Measurements from ENCODE around the gene NEDD8.

NEDD8 gene

DNA sequence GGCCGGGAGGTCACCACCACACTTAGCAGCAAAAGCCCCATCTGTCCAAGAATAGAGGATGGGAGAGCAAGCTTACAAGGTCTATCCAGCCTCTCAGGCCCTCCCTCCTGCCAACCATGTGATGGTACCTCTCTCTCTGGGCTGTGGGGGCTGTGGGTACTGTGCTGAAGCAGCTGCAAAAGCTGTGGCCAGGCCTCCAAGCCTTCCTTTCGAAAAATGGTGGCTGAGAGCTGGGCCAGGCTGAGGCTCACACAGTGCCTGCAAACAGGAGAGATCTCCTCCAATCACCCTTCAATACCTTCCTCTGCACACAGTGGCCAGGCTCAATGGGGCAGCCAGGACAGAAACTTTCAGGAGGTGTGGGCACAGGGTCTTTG, 44.6 kb downstream of the NEDD8 start:
- peak overlapping the region; percentile 85 for H3K4me3 ChIP-seq (ENCODE audit: low read length)
- no peak for DNase-seq (ENCODE audit: low read depth, low spot score)

DNA sequence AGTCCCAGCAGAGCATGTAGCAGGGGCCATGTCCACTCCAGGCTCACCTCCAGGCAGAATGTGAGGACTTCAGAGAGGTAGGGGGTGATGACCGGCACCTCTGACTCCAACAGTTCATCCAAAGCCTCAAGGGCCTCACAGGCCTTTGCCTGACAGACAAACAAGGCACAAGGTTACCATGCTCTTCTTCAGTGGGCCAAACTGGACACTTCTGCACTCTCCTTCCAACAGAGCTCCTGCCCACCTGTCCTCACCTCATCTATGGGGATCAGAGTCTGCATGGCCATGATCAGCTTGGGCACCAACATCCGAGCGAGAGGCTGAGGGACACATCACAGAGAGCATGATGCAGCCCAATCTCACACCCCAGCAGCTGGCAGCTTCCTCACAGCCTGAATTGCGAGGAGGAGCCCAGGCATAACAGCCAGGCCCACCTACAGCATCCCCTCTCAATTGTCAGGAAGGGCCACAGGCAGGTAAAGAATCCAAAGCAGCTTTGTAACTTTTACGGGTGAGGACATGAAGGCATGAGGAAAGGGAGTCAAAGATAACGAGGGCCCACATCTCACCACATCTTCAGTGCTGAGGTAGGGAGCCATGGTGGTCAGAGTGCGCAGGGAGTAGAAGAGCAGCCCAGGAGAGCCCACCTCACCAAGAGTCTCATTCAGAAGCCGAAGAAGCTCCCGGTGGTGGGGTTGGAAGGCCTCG, 45.2 kb downstream of the NEDD8 start:
- H3K4me3 ChIP-seq (ENCODE audit: low read length), result no peak overlapping the region
- no peak for DNase-seq (ENCODE audit: low read depth, low spot score)

DNA sequence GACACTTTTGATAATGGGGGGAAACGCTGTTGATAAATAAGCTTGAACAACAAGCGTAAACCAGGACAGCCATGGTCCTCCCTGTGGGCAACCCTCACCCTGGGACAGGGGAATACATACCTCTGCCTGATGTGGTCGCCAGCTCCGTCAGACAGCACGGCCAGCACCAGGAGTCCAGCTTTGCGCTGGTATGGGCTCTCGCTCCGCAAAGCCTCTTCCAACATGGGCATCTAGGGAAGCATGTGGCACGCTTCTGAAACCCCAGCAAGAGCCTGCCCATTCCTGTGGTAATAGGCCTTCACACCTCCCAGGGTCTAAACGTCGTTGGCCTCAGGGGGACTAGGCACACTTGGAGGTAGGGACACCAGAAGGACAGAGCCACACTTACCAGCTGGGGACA, 46.4 kb downstream of the NEDD8 start:
- no peak for DNase-seq (ENCODE audit: low read depth, low spot score)

DNA sequence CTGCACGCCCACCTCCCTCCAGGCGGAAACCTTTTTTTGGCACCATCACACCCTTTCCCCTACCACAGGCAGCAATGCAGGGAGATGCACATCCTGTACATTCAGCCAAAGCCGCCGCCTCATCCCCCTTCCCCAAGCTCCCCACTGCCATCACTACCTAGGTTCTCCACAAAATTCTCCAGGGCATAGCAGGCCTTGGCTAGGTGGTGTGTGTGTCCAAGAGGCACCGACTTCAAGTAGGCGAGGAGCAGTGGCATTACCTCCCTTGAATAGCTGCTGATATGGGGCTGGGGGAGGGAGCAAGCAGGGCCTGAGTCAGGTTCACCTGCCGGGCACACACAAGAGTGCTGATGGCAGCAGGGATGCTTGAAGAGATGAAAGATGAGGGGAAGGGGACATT, 47.1 kb downstream of the NEDD8 start:
- no peak overlapping the region for H3K4me3 ChIP-seq (ENCODE audit: low read length)
- no peak for DNase-seq (ENCODE audit: low read depth, low spot score)

More for the DNA sequence above, 46.4 kb downstream of the NEDD8 start:
- no peak overlapping the region for H3K4me3 ChIP-seq (ENCODE audit: low read length)

DNA sequence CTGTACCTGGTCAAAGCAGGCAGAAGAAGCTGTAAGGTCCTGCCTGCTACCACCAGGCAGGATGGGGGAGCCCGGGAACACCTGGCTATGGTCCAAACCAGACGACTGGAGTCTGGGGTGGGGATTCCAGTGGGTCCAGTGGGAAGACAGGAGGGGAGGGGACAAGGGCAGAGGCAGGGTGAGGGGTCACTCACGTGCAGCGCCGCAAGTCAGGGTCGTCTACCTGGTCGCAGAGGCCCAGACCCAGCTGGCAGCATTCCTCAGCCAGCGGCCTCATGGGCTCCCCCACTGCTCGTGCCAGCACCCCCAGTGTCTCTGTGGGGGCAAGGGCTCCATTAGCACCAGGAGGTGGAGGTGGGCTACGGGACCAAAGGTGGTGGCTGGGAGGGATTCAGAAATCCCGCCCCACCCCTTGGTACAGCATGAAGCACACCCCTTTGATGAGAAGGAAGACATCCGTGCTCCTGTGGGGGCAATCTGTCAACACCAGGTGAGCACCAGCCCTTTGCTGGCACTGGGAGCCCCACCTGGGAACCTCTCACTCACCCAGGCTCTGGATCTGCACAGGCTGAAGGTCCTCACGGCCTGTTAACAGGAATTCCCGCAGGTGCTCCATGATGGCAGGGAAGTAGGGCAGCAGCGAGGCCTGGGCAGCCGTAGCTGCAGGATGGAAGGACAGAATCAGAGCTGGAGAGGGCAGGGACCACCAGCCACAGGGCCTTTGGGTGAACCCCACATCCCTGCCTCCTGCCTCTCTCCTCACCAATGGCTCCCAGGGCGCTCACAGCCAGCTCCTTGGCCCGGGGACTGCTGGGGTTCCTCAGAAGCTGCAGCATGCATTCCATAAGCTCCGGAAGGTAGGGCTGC, 47.8 kb downstream of the NEDD8 start:
- no peak overlapping the region for H3K4me3 ChIP-seq (ENCODE audit: low read length)
- DNase-seq (ENCODE audit: low read depth, low spot score), result no peak

DNA sequence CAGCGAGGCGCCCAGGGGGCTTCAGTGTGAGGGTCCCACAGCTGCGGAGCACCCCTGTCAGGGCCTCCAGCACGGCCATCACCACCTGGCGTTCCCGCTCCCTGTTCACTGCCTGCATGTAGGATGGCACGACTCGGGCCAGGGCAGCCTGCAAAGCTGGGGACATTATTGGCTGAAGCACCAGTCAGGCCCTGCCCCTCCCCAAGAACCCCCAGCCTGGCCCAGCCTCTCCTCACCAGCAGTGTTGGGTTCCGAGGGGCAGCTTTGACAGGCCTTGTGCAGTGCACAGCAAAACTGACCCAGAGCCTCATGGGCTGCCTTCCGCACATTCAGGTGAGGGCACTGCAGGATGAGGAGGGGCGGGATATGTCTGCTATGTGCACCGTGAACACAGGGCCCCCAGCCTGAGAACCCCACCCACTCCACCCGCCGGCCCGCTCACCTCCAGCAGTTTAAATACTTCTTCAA, 49.1 kb downstream of the NEDD8 start:
- H3K4me3 ChIP-seq (ENCODE audit: low read length), result no peak overlapping the region
- DNase-seq (ENCODE audit: low read depth, low spot score), result no peak

DNA sequence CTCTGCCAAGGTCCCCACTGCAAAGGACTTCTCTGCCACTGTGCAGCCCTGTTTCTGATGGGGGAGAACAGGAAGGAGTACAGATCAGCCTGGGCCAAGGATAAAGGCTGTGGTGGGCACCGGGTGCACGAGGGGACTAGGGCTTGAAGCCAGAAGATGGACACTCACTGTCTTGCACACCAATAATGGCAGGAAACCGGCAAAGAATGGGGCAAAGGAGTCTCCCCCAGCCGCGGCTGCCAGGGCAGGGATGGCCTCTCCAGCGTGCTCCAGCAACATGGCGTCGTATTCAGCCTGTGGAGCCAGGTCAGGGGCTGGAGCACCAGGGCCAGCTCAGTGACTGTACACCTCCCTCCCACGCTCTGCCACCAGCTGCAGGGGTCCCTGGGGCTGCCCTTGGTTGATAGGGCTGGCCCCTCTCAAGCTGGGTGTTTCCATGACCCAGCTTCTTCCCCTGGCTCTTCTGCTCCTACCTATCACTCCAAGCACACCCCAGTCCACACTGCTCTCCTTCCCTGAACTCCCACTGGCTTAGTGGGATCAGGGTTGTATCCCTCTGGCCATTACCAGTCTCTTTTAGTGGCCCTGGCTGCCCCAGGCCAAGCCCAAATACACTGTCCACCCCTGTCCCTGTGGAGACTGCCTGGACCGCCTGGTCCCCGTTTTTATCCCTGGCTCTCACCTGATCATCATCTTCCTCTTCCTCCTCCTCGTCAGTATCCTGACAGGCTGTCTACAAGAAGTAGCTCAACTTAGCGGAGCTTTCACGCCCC, 49.9 kb downstream of the NEDD8 start:
- H3K4me3 ChIP-seq (ENCODE audit: low read length), result no peak overlapping the region
- DNase-seq (ENCODE audit: low read depth, low spot score), result no peak

DNA sequence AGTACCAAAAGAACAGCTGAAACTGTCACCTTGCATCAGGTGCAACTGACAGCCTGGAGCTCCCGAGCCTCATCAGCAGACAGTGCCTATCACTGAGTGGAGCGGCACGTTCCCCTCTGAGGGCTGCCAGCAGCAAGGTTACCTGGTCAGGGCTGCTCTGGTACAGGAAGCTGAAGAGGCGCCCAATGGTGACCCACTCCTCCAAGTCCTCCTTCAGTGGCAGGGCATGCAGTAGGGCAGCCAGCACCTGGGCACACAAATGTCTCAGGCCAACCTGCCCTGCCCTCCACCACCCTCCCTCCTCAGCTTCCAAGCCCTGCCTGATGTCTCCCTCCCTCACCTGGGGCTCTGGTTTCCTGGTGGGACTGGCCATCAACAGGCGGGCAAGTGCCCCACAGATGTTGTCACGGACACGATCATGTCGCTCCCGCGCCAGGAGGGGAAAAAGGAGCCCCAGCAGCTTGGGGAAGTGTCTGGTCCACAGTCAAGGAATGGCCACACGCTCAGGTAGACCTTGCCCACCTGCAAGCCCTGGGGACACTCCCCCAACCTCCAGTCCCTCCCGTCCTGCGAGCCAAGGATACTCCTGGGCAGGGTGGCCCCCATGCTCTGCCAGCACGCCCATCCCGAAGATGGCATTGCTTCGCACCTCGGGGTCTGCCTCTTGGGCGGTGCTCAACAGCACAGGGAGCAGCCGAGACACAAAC, 50.6 kb downstream of the NEDD8 start:
- DNase-seq (ENCODE audit: low read depth, low spot score), result no peak
- H3K4me3 ChIP-seq (ENCODE audit: low read length), result no peak overlapping the region

DNA sequence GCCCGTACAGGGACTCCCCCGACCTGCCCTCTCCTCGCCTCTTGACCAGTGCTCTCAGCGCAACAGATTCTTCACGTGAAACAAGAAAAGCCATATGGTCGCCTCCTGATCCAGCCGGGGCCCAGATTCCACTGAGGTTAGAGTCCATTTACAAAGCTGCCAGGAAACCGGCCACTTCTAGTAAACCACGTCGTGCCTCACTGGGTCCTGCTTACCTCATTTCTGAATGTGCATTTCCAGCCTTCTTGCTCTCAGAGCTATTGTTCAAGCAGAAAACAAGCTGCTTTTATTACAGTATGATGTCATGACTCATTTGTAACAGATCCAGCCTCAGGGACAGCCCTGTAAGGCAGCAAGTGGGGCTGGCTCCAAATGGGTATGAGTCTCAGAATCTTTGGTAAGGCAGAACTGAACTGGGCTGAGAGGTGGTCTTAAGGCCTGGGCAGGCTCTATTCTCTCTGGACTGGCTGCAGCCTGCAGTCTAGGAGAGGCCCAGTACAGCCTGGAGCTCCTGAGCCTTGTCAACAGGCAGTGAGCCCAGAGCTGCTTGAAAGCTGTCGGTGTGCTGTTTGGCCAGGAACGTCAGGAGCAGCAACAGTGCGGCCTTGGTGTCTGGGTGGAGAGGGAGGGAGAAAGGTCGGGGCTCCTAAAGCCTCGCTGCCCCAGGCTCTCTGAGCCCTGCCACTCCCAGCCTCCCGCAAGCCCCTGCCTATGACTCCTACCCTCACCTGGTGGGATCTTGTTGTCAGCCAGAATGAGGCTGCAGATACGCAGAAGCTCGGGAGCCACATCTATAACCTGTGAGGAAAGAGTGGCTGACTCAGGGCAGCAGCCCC, 52.0 kb downstream of the NEDD8 start:
- no peak for DNase-seq (ENCODE audit: low read depth, low spot score)

DNA sequence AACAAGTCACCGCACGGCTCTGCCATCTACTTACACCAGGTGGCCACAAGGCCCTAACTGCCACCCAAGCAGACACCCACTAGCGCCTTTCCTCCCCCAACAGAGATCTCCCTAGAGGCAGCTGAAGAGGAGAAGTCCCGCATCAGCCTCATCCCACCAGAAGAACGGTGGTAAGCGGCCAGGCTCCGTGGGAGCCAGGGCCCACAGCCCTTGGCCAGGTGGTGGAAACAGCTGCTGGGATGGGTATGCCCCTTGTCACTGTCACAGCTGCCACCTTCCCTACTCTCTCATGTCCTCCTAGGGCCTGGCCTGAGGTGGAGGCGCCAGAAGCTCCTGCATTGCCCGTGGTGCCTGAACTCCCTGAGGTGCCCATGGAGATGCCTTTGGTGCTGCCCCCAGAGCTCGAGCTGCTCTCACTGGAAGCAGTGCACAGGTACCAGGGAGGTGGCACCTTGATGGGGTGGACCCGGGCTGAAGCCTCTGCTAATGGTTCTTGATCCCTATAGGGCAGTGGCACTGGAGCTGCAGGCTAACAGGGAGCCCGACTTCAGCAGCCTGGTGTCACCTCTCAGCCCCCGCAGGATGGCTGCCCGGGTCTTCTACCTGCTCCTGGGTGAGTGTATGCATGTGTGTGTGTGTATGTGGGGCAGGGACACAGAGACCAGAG, 52.7 kb downstream of the NEDD8 start:
- DNase-seq (ENCODE audit: low read depth, low spot score), result no peak
- no peak overlapping the region for H3K4me3 ChIP-seq (ENCODE audit: low read length)

More for the DNA sequence above, 52.0 kb downstream of the NEDD8 start:
- no peak overlapping the region for H3K4me3 ChIP-seq (ENCODE audit: low read length)

DNA sequence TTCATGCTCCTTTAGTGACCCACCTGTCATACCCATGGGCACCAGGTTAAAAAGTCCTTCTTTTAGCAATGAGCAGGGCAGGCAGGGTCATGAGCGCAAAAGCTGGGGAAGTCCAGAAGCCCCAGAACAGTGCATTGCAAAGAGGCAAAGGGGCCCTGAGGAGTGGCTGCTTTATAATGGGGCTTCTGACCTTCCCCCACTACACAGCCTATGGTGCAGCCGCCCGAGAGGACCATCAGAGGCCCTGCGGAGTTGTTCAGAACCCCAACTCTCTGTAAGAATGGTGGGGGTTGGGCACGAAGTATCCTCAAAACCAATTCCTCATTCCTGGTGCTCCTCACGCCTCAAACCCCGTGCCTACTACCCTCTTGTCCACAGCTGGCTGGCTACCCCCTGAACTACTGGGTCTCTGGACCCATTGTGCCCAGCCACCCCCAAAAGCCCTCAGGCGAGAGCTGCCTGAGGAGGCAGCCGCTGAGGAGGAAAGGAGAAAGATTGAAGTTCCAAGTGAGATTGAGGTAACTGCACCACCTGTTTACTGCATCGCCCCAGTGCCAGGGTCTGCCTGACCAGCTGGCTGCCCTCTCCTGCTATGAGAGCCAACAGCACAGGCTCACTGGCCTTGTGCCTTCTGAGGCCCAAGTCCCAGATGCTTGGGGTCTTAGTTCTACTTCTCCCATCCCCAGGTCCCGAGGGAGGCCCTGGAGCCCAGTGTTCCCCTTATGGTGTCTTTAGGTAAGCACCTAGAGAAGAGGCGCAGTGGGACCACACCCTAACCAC, 53.6 kb downstream of the NEDD8 start:
- DNase-seq (ENCODE audit: low read depth, low spot score), result no peak
- no peak overlapping the region for H3K4me3 ChIP-seq (ENCODE audit: low read length)

DNA sequence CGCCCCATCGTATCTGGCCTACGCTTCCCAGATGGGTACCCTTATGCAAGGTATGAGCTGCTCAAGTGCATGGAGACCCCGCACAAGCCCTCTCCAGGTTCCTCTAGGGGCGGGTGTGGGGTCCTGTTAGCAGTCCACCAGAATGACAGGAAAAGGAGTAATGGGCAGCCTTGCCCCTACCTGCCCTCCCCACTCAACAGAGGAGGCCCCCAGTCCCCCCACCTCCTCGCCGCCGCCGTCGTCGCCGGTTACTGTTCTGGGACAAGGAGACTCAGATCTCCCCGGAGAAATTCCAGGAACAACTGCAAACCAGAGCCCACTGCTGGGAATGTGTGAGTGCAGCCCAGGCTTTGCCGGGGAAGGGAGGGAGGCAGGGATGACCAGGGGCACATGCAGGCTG, 54.3 kb downstream of the NEDD8 start:
- no peak overlapping the region for H3K4me3 ChIP-seq (ENCODE audit: low read length)
- no peak for DNase-seq (ENCODE audit: low read depth, low spot score)

DNA sequence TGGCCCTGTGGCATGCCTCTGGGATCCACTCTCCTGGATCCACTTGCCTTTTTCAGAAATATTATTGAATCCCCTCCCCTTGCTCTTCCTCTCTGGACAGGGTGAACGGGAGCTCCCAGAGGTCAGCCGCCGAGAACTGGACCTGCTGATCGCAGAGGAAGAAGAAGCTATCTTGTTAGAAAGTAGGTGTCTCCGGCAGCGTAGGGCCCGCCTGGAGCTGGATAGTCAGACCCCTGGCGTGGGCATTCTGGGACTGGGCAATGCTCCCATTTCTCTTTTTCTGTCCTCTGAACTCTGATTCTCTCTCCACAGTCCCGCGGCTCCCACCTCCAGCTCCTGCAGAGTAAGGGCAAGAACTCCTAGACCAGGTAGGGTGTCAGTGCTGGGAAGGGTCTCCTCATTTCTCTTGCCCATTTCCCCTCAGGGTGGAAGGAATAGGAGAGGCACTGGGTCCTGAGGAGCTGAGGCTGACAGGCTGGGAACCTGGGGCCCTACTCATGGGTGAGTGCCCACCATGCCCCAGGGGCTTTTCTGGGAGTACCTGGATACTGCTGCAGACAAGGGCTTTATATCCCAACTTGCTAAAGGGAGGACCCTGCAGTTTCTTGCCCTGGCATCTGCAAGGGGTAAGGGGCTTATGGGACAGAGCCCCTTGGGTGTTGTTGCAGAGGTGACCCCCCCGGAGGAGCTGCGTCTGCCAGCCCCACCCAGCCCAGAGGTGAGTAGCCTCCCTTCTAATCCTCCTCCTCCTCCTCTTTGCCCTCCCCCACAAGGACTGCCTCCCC, 54.9 kb downstream of the NEDD8 start:
- no peak for DNase-seq (ENCODE audit: low read depth, low spot score)
- H3K4me3 ChIP-seq (ENCODE audit: low read length), result no peak overlapping the region

DNA sequence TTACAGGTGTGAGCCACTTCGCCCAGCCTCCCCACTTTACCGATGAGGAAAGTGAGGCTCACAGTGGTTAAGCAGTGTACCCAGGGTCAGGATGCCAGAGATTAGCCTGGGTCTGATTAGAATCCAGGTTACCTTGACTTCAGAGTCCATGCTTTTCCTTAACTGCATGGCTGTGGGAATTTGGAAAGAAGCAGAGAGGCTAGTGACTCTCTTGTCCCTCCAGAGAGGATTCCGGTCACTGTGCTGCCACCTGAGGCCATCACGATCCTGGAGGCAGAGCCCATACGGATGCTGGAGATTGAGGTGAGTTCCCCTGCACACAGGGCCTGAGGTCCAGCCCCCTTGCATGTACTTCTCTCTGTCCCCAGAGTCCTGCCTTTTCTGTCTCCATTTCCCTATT, 55.6 kb downstream of the NEDD8 start:
- no peak for DNase-seq (ENCODE audit: low read depth, low spot score)
- no peak overlapping the region for H3K4me3 ChIP-seq (ENCODE audit: low read length)

DNA sequence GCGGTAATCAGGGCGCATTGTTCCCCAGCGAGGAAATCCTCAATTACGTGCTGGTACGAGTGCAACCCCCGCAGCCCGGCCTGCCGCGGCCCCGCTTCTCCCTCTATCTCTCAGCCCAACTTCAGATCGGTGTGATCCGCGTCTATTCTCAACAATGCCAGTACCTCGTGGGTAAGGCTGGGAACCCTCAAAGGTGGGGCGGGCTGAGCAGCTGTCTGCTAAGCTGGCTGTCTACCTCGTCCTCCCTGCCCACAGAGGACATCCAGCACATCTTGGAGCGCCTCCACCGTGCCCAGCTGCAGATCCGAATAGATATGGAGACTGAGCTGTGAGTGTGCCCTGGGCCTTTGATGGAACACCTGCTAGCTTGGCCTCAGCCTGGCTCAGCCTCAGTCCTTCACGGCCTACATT, 59.3 kb downstream of the NEDD8 start:
- no peak overlapping the region for H3K4me3 ChIP-seq (ENCODE audit: low read length)
- DNase-seq (ENCODE audit: low read depth, low spot score), result no peak

DNA sequence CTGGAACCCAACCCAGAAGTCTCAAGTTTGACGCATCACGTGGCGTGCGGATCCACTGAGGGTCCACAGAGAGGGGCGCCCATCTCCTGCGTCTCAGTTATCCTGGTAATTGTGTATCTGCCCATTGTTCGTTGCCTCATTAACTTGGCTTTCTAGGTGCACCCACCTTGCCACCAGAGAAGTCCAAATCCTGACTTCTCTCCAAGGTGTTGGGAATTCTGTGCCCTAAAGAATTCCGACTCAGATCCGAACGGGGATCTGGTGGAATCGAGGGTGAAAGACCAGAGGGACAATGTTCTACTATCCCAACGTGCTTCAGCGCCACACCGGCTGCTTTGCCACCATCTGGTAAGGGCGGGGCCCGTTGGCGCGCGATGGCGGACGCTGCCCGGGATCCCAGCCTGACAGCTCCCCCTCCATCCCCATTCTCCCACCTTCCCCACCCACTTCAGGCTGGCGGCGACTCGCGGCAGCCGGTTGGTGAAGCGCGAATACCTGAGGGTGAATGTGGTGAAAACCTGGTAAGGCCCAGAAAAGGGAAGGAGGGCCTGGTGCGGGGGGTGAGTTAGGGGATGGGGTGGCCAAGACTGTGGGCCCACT, 59.8 kb downstream of the NEDD8 start:
- H3K4me3 ChIP-seq (ENCODE audit: low read length), result no peak overlapping the region
- no peak for DNase-seq (ENCODE audit: low read depth, low spot score)
